GM12872 (cell line): ENCODE results near the gene ANKRD36C.
A peak's percentile ranks its signal among the peaks of the same experiment; 100 is the strongest.
"Not testable (repeated sequence)": the region's sequence is repeated elsewhere in the genome, so short reads cannot be mapped to it uniquely, and the experiment has no call there.

Source experiments
- CTCF ChIP-seq: IDR thresholded peaks from 3 replicates; pipeline ENCODE4 v1.5.1; 2011; ENCODE audit warnings: low read depth, mild to moderate bottlenecking, low read length, moderate library complexity; ENCODE audit not compliant: insufficient read depth

ANKRD36C gene

GRCh38 chr2:95991351-95992094 is at the start of gene ANKRD36C:
ANKRD36C (minus strand) TSS chr2:95991824; CDS start chr2:95991708, 116 bp downstream.
- TF ChIP-seq CTCF: not testable (repeated sequence)

- not testable (repeated sequence) for TF ChIP-seq CTCF
These were observed 43.2 kb upstream of the ANKRD36C start, which contains the start of gene GPAT2 for GRCh38 chr2:96034792-96035191. GPAT2 (minus strand) TSS chr2:96034916; CDS start chr2:96032359, 2,557 bp downstream.

- no peak for TF ChIP-seq CTCF
These were observed 33.5 kb upstream of the ANKRD36C start for GRCh38 chr2:96025194-96025492.

- no peak for TF ChIP-seq CTCF
These were observed 32.9 kb upstream of the ANKRD36C start for GRCh38 chr2:96024336-96025193.

GRCh38 chr2:96022701-96023447 is 31.2 kb upstream of the ANKRD36C start:
- TF ChIP-seq CTCF: peak; percentile 86

GRCh38 chr2:96012792-96013264 is 21.2 kb upstream of the ANKRD36C start:
- TF ChIP-seq CTCF: 0 out of 3 replicates have a peak, but pooled peaks have one; percentile 9

GRCh38 chr2:96011129-96011455 is 19.5 kb upstream of the ANKRD36C start:
- peak; percentile 38 for TF ChIP-seq CTCF
